ENCODE data around the gene CCDC69.
"Not testable (repeated sequence)": the region's sequence is repeated elsewhere in the genome, so short reads cannot be mapped to it uniquely, and the experiment has no call there.

Gene CCDC69

DNA sequence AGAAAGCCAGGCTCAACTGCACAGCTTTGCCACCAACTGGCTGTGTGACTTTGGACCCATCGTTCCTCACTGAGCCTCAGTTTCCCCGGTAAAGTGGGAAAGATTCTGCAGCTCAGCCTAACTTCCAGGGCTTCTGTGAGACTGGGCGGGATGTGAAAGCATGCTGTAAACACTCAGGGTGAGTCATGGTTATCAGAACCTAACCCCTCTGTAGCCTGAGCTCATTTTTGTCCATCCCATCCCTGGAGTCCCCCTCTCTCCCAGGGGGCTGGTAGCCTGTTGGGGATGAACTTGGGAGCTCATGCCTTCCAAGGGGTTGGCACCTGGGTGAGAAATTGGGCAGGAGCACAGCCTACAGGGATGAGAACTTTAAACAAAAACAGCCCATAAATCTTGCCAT is 2.3 kb downstream of the CCDC69 start:
- DNase-seq = no peak

DNA sequence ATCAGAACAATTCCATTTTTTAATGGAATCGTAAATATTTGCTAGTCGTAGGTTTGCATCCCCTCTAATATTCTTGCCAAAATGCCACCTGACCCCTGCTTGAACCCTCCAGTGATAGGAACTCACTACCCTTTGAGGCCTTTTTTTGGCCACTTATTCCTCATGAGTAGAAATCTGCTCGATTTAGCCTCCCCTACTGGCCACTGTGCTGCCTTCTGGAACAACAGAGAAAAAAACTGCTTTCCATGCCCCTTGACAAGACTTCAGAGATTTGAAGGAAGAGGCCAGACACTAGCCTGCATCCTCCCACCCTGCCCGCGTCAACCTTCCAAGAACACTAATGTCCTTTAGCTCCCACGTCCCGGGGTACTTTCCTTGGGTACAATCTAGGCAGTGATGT is 4.1 kb downstream of the CCDC69 start:
- peak; percentile 33 for DNase-seq

- DNase-seq = no peak
These were observed 4.8 kb downstream of the CCDC69 start for GRCh38 chr5:151219138-151219537.

GRCh38 chr5:151218177-151218576 is 5.7 kb downstream of the CCDC69 start:
- no peak for DNase-seq

DNA sequence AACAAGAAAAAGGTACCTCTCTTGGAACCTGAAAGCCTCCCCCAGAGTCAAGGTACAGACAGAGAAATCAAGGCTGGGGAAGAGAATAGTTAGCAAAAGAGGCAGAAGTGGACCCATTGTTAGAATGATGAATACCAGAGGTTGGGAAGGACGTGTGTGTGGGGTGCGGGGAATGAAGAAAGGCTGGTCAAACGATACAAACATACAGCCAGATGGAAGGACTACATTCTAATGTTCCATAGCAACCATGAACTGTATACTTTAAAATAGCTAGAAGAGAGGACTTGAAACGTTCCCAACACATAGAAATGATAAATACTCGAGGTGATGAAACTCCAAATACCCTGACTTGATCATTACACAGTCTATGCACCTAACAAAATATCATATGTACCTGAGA is 7.1 kb downstream of the CCDC69 start:
- DNase-seq = no peak

DNA sequence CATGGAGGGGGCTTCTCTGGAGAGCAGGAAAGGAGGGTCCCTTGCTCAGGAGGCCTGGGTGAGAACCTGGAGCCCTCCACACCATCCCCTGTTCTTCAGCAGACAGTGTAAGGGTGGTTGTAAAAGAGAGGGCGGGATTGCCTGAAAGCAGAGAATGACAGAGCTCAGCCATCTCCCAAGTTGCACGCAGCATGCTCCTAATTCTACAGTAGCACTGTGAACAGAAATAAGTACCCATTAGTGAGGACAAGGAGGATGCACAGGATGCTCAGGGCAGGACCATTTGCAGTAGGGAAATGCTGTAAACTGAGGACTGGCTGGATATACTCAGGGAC is 8.4 kb downstream of the CCDC69 start:
- DNase-seq = no peak

- DNase-seq = peak; percentile 42
These were observed 9.0 kb downstream of the CCDC69 start for GRCh38 chr5:151214614-151215545.

GRCh38 chr5:151213803-151214613 is 9.9 kb downstream of the CCDC69 start:
- peak; percentile 98 for DNase-seq

GRCh38 chr5:151212406-151212798 is 11.5 kb downstream of the CCDC69 start:
- no peak for DNase-seq

- peak; percentile 41 for DNase-seq
These were observed 15.4 kb downstream of the CCDC69 start for GRCh38 chr5:151208481-151208914.

DNA sequence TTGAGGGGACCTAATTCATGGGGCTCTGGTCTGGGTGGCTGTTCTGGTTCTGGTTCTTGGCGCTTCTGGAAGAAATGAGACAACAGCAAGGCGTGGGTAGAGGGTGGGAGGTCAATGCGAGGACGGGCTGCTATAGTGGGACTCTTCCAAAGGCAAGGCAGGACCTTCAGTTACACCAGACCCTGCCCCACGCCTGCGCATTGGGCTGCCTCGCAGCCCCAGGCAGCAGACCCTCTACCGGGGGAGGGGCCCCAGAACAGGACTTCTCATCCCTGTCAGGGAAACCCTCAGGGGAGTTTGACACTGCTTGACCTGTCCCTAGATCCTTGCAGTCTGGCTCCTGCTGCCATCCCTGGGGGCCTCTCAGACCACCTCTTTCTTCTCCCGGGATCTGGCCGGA is 18.5 kb downstream of the CCDC69 start:
- DNase-seq = no peak

DNA sequence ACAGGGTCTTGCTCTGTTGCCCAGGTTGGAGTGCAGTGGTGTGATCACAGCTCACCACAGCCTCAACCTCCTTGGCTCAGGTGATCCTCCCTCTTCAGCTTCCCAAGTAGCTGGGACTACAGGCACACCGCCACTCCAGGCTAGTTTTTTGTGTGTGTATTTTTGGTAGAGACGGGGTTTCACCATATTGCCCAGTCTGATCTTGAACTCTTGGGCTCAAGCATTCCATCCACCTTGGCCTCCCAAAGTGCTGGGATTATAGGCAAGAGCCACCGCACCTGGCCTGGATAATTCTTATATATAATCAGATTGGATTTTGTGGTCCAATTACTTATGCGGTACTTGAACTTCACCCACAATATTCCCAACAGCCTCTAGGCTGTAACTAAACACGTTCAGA is 19.8 kb downstream of the CCDC69 start:
- no peak for DNase-seq

DNA sequence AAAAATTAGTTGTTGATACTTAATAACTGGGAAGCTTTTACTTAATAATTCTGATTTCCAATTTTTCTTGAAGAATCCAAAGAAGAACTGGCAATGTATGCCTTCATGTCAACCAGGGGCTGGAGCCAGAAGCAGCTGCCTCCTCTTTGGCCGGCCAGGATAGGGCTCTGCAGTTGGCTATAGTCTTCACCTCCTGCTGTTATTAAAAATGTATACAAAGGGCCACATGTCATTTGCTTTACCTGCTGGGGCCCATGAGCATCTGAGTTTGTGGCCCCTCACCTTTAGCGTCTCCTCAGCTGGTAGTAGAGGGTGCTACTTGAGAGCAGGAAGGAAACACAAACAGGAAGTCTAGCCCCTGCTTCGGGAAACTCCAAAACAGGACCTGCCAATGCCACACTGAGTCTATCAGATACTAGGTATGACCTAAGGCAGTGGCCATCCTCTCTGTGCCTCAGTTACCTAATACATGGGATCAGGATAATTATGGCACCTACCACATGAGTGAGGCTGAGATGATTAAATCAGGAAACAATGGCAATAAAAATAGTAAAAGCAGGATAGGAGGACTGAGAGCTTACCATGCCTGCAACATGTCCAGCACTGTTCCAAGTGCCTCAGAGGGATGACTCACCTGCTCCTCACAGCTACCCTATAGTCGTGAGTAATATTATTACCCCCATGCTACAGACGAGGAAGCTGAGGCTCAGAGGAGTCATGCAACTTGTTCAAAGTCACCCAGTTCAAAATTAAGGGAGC is 21.3 kb downstream of the CCDC69 start:
- DNase-seq = no peak

- peak; percentile 50 for DNase-seq
These were observed 22.8 kb downstream of the CCDC69 start for GRCh38 chr5:151200913-151201595.

DNA sequence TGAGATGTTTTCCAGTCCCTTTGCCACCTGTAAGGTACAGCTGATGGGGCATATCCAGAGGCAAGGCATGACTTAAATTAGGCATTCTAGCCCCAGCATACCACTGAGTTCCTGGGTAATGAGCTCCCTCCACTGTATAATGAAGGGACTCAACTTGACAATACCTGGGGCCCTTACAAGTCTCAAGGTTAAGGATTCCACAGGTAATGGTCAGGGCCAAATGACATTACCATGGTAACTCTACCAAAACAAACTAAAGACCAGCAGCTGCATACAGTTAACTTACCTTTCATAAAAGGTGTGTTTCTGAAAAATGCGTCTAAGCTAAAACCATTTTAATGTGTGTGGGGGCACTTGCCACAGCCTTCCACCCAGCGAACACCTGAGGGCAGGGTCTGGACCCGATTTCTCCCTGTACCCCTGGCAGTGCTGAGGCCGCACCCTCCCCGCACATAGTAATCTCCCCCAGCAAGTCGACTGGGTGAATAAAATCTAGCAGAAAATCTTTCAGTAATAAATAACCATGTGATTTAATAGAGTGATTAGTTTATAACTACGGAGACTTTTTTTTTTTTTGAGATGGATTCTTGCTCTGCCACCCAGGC is 24.2 kb downstream of the CCDC69 start:
- no peak for DNase-seq

GRCh38 chr5:151198861-151199260 is 25.0 kb downstream of the CCDC69 start:
- no peak for DNase-seq

- not testable (repeated sequence) for DNase-seq
These were observed 26.6 kb downstream of the CCDC69 start for GRCh38 chr5:151197291-151197600.

GRCh38 chr5:151196556-151197290 is 27.2 kb downstream of the CCDC69 start:
- no peak for DNase-seq

GRCh38 chr5:151195622-151196021 is 28.3 kb downstream of the CCDC69 start:
- DNase-seq = peak; percentile 56

- DNase-seq = no peak
These were observed 31.3 kb downstream of the CCDC69 start for GRCh38 chr5:151192626-151193025.

GRCh38 chr5:151191661-151192060 is 32.2 kb downstream of the CCDC69 start:
- DNase-seq = no peak

DNA sequence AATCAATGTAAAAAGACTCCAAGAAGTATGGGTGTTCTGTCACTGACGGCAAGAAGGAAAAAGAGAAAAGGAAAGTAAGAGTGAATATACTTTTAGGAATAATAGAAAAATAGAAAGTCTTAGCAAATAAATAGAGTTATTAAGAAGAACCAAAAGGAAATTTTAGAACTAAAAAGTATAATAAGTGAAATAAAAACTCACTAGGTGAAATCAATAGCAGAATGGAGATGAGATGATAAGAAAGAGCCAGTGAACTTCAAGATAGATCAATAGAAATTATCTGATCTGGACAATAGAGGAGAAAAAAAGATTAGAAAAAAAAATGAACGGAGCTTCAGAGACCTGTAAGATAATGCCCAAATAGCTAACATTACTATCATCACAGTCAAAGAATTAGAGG is 34.7 kb downstream of the CCDC69 start:
- DNase-seq = no peak

Data from OCI-M1 (cell line).